ENCODE measurements around the gene CUX1.

- no peak for TF ChIP-seq CTCF (IDR thresholded peaks at IDR 0.05)
- TF ChIP-seq POLR2A (IDR thresholded peaks at IDR 0.05) = no peak
Observed at GRCh38 chr7:101970801-101971200, 153.4 kb downstream of the CUX1 start.
